Liver (tissue), 3 donors: ENCODE results near the gene C1QL1.

Experiments
- CTCF ChIP-seq: fragments of 150-350 bp; IDR thresholded peaks from 2 replicates; pipeline ENCODE4 v1.5.1; 2017; ENCODE audit warnings: improper control_type of control experiment, low read depth, low read length; ENCODE audit not compliant: missing input control
- MAX ChIP-seq: IDR thresholded peaks from 2 replicates; pipeline ENCODE4 v1.6.1; 2016; ENCODE audit warnings: antibody characterized with exemption
- RAD21 ChIP-seq, 2 donors: IDR thresholded peaks; 2 replicates each; pipeline ENCODE4 v1.6.1; 2016; ENCODE audit warnings: antibody characterized with exemption in 2 of 2, mild to moderate bottlenecking in 2 of 2
- REST ChIP-seq: IDR thresholded peaks from 2 replicates; pipeline ENCODE4 v1.6.1; 2016; ENCODE audit warnings: antibody characterized with exemption, mild to moderate bottlenecking
- TAF1 ChIP-seq: conservative IDR thresholded peaks from 2 replicates; pipeline ENCODE4 v1.6.1; 2016; ENCODE audit warnings: antibody characterized with exemption, mild to moderate bottlenecking
- ZBTB33 ChIP-seq: IDR thresholded peaks from 2 replicates; pipeline ENCODE4 v1.6.1; 2016; ENCODE audit warnings: antibody characterized with exemption
- donor health status: healthy.
- donor health status: healthy.

GRCh38 chr17:44996304-44996703 is 28.2 kb upstream of the C1QL1 start:
- TF ChIP-seq CTCF (no peak), RAD21 (IDR thresholded peaks at IDR 0.05) (no peak), ZBTB33 (no peak), REST (no peak), TAF1 (no peak), MAX (no peak)
